Choroid plexus epithelial cell (primary cell): ENCODE data around the gene RALGAPA2.
A peak's percentile ranks its signal among the peaks of the same experiment; 100 is the strongest.

Experiments
- DNase-seq: peaks from one replicate; pipeline ENCODE4 v3.0.0-alpha.2; 2010; ENCODE audit warnings: low read depth
- H3K4me3 ChIP-seq: 2 replicates; pipeline ENCODE4 v1.5.1; 2011; ENCODE audit warnings: low read depth, mild to moderate bottlenecking, control low read depth, low read length, moderate library complexity
- CTCF ChIP-seq: conservative IDR thresholded peaks from 2 replicates; pipeline ENCODE4 v1.5.1; 2011; ENCODE audit warnings: low read depth, mild to moderate bottlenecking, control low read depth, inconsistent platforms, low read length, moderate library complexity

The RALGAPA2 gene

GRCh38 chr20:20369250-20370093 is 343.0 kb downstream of the RALGAPA2 start:
- no peak for DNase-seq
- no peak overlapping the region for H3K4me3 ChIP-seq
- TF ChIP-seq CTCF: no peak

GRCh38 chr20:20368418-20369249 is 343.8 kb downstream of the RALGAPA2 start:
- peak overlapping the region; percentile 14 for H3K4me3 ChIP-seq
- DNase-seq: no peak

GRCh38 chr20:20367575-20368417 is 344.6 kb downstream of the RALGAPA2 start, which contains the start of gene INSM1:
Gene INSM1 (plus strand): TSS chr20:20368104. CDS start chr20:20368268, 164 bp downstream.
- DNase-seq: no peak
- TF ChIP-seq CTCF: no peak
- peak within 1 kb of the TSS; percentile 14 for H3K4me3 ChIP-seq

More at GRCh38 chr20:20368418-20369249, 343.8 kb downstream of the RALGAPA2 start:
- TF ChIP-seq CTCF: no peak

GRCh38 chr20:20366876-20367574 is 345.4 kb downstream of the RALGAPA2 start:
- DNase-seq: no peak
- no peak overlapping the region for H3K4me3 ChIP-seq
- TF ChIP-seq CTCF: no peak

GRCh38 chr20:20366551-20366875 is 345.9 kb downstream of the RALGAPA2 start:
- DNase-seq: no peak
- H3K4me3 ChIP-seq: no peak overlapping the region
- TF ChIP-seq CTCF: no peak
